ENCODE measurements around the gene TMEM255B.

Gene TMEM255B

GRCh38 chr13:113765564-113765910, 6.5 kb downstream of the TMEM255B start:
- in situ Hi-C loops (cut with HindIII; ENCODE audit: low sequenced_read_pairs), result loop anchor here (5.0 kb wide), 1 partner anchor 37 kb away; no protein-coding TSS in a partner anchor

- in situ Hi-C loops (cut with HindIII; ENCODE audit: low sequenced_read_pairs), result loop anchor here (5.0 kb wide), 1 partner anchor 36 kb away; no protein-coding TSS in a partner anchor
These were observed 7.2 kb downstream of the TMEM255B start for GRCh38 chr13:113766035-113766800.

GRCh38 chr13:113767366-113767765, 8.3 kb downstream of the TMEM255B start:
- in situ Hi-C loops (cut with HindIII; ENCODE audit: low sequenced_read_pairs), result loop anchor here (5.0 kb wide), 1 partner anchor 35 kb away; no protein-coding TSS in a partner anchor

GRCh38 chr13:113768018-113768905, 9.2 kb downstream of the TMEM255B start:
- in situ Hi-C loops (cut with HindIII; ENCODE audit: low sequenced_read_pairs), result loop anchor here (5.0 kb wide), 1 partner anchor 34 kb away; no protein-coding TSS in a partner anchor

GRCh38 chr13:113769106-113769505, 10.1 kb downstream of the TMEM255B start:
- in situ Hi-C loops (cut with HindIII; ENCODE audit: low sequenced_read_pairs), result loop anchor here (5.0 kb wide), 1 partner anchor 33 kb away; no protein-coding TSS in a partner anchor

GRCh38 chr13:113769881-113770280, 10.9 kb downstream of the TMEM255B start:
- in situ Hi-C loops (cut with HindIII; ENCODE audit: low sequenced_read_pairs), result loop anchor here (5.0 kb wide), 1 partner anchor 32 kb away; no protein-coding TSS in a partner anchor

GRCh38 chr13:113770441-113770840, 11.4 kb downstream of the TMEM255B start:
- in situ Hi-C loops (cut with HindIII; ENCODE audit: low sequenced_read_pairs), result no loop called here

- in situ Hi-C loops (cut with HindIII; ENCODE audit: low sequenced_read_pairs), result no loop called here
These were observed 11.9 kb downstream of the TMEM255B start for GRCh38 chr13:113770937-113771336.

GRCh38 chr13:113771709-113772331, 12.8 kb downstream of the TMEM255B start:
- in situ Hi-C loops (cut with HindIII; ENCODE audit: low sequenced_read_pairs), result no loop called here

GRCh38 chr13:113774177-113775107, 15.4 kb downstream of the TMEM255B start:
- in situ Hi-C loops (cut with HindIII; ENCODE audit: low sequenced_read_pairs), result no loop called here

- in situ Hi-C loops (cut with HindIII; ENCODE audit: low sequenced_read_pairs), result no loop called here
These were observed 16.6 kb downstream of the TMEM255B start for GRCh38 chr13:113775451-113776145.

GRCh38 chr13:113776231-113777125, 17.5 kb downstream of the TMEM255B start:
- in situ Hi-C loops (cut with HindIII; ENCODE audit: low sequenced_read_pairs), result no loop called here

GRCh38 chr13:113777311-113778260, 18.6 kb downstream of the TMEM255B start:
- in situ Hi-C loops (cut with HindIII; ENCODE audit: low sequenced_read_pairs), result no loop called here

GRCh38 chr13:113781571-113781970, 22.5 kb downstream of the TMEM255B start:
- in situ Hi-C loops (cut with HindIII; ENCODE audit: low sequenced_read_pairs), result no loop called here

- in situ Hi-C loops (cut with HindIII; ENCODE audit: low sequenced_read_pairs), result no loop called here
These were observed 23.4 kb downstream of the TMEM255B start for GRCh38 chr13:113782472-113782871.

- in situ Hi-C loops (cut with HindIII; ENCODE audit: low sequenced_read_pairs), result no loop called here
These were observed 24.3 kb downstream of the TMEM255B start for GRCh38 chr13:113783200-113783881.

Data from endothelial cell of hepatic sinusoid (primary cell).